Smooth muscle cell (in vitro differentiated cells): ENCODE results near the gene ABCB7. TPM values are rescaled to one million over a fixed set of nuclear protein-coding genes. Genes with fewer than 3 reads are reported as not detected.

Experiments used
- DNase-seq: peaks from one replicate; lab custom pipeline; 2025; ENCODE audit not compliant: unreplicated experiment; lab: John Stamatoyannopoulos, UW
- H2AFZ ChIP-seq: fragments of 200-600 bp; sonication (generic); 2 replicates; pipeline ENCODE4 v1.6.0; 2016; ENCODE audit warnings: antibody characterized with exemption, low read depth, mild to moderate bottlenecking
- H3F3A ChIP-seq: fragments of 200-600 bp; sonication (generic); 2 replicates; pipeline ENCODE4 v1.6.0; 2017; ENCODE audit warnings: antibody characterized with exemption, low read depth
- H3K27ac ChIP-seq: fragments of 200-600 bp; sonication (generic); 2 replicates; pipeline ENCODE4 v1.5.1; 2016; ENCODE audit warnings: low read depth, mild to moderate bottlenecking
- H3K27me3 ChIP-seq: fragments of 200-600 bp; sonication (generic); 2 replicates; pipeline ENCODE4 v1.6.1; 2016; ENCODE audit warnings: low read depth, mild to moderate bottlenecking
- H3K36me3 ChIP-seq: fragments of 200-600 bp; sonication (generic); 2 replicates; pipeline ENCODE4 v1.5.1; 2016; ENCODE audit warnings: low read depth
- H3K4me1 ChIP-seq: fragments of 200-600 bp; sonication (generic); 2 replicates; pipeline ENCODE4 v1.5.1; 2016; ENCODE audit warnings: low read depth
- H3K4me2 ChIP-seq: fragments of 200-600 bp; sonication (generic); 2 replicates; pipeline ENCODE4 v1.6.0; 2016; ENCODE audit warnings: mild to moderate bottlenecking
- H3K4me3 ChIP-seq: fragments of 200-600 bp; sonication (generic); 2 replicates; pipeline ENCODE4 v1.5.1; 2016; ENCODE audit warnings: mild to moderate bottlenecking
- H3K79me2 ChIP-seq: fragments of 200-600 bp; sonication (generic); 2 replicates; pipeline ENCODE4 v1.6.0; 2016; ENCODE audit warnings: low read depth, mild to moderate bottlenecking
- H3K9ac ChIP-seq: fragments of 200-600 bp; sonication (generic); 2 replicates; pipeline ENCODE4 v1.6.0; 2016; ENCODE audit warnings: low read depth
- H3K9me3 ChIP-seq: fragments of 200-600 bp; sonication (generic); replicated peaks from 2 replicates; pipeline ENCODE4 v1.5.1; 2016; ENCODE audit warnings: low read depth
- H4K20me1 ChIP-seq: fragments of 200-600 bp; sonication (generic); 2 replicates; pipeline ENCODE4 v1.6.0; 2016; ENCODE audit warnings: low read depth
- CTCF ChIP-seq: fragments of 200-600 bp; sonication (generic); IDR thresholded peaks from 2 replicates; pipeline ENCODE4 v1.5.1; 2017; ENCODE audit warnings: borderline replicate concordance, mild to moderate bottlenecking, antibody characterized with exemption; ENCODE audit not compliant: insufficient read depth, poor library complexity, severe bottlenecking
- WGBS: methylation state at CpG from one replicate; pipeline ENCODE4 v1.1.7; 2016; ENCODE audit warnings: low lambda C conversion rate; 5-methylcytosine and 5-hydroxymethylcytosine counted together
- polyA plus RNA-seq: library from polyadenylated mRNA; unstranded; fragments of >200 nt; fragmentation: Nextera tagmentation; extraction: Ambion mirVana; gene quantifications from 2 replicates; pipeline ENCODE4 v1.2.1, GENCODE V29; 2016
- total RNA-seq: library from RNA; depleted of rRNA; stranded (reverse); fragments of >200 nt; gene quantifications from 2 replicates; pipeline ENCODE4 v1.2.3, GENCODE V29; 2014

ABCB7 gene
- total and polyA plus RNA-seq, 2 experiments from 2014 or later, result 9.7 to 30.7 TPM

GRCh38 chrX:75158054-75158453 is 2.0 kb upstream of the ABCB7 start:
- no peak for TF ChIP-seq CTCF
- Histone ChIP-seq H3K9ac (no peak overlapping the region), H3K9me3 (peaks cover 4% of the 10 kb centered on the region), H3K79me2 (no peaks in the 10 kb centered on the region), H4K20me1 (no peaks in the 10 kb centered on the region), H3K36me3 (no peaks in the 10 kb centered on the region), H3F3A (no peaks in the 10 kb centered on the region), H3K4me3 (no peak overlapping the region), H3K27me3 (no peaks in the 10 kb centered on the region), H3K4me2 (no peak overlapping the region), H2AFZ (no peak overlapping the region), H3K4me1 (no peaks in the 10 kb centered on the region), H3K27ac (no peak overlapping the region)
- WGBS, result 69% methylated on average over 3 of the region's 3 CpGs
- DNase-seq, result no peak

- Histone ChIP-seq H3K36me3 (no peaks in the 10 kb centered on the region), H3K4me2 (peak overlapping the region; percentile 84), H3K4me1 (no peaks in the 10 kb centered on the region), H3K9me3 (peaks cover 4% of the 10 kb centered on the region), H3K4me3 (peak overlapping the region; percentile 72), H3K27me3 (no peaks in the 10 kb centered on the region), H3K9ac (peak overlapping the region; percentile 89), H3K79me2 (no peaks in the 10 kb centered on the region), H3K27ac (peak overlapping the region; percentile 81), H2AFZ (peak overlapping the region; percentile 96), H3F3A (no peaks in the 10 kb centered on the region), H4K20me1 (no peaks in the 10 kb centered on the region)
- no peak for DNase-seq
- WGBS, result 59% methylated on average over 7 of the region's 7 CpGs
- no peak for TF ChIP-seq CTCF
Observed at GRCh38 chrX:75156531-75156945, 455 bp upstream of the ABCB7 start.

GRCh38 chrX:75155447-75155826 is 646 bp downstream of the ABCB7 start:
- WGBS, result 59% methylated on average over 6 of the region's 6 CpGs
- peak overlapping the region; percentile 89 for H3K9ac ChIP-seq

More at GRCh38 chrX:75155447-75155826, 646 bp downstream of the ABCB7 start:
- H3K4me1 ChIP-seq, result no peaks in the 10 kb centered on the region
- no peaks in the 10 kb centered on the region for H3K27me3 ChIP-seq
- no peaks in the 10 kb centered on the region for H4K20me1 ChIP-seq
- H3K36me3 ChIP-seq, result no peaks in the 10 kb centered on the region
- no peak for DNase-seq
- peaks cover 4% of the 10 kb centered on the region for H3K9me3 ChIP-seq
- H2AFZ ChIP-seq, result peak overlapping the region; percentile 96
- H3K4me3 ChIP-seq, result peak overlapping the region; percentile 72
- no peaks in the 10 kb centered on the region for H3F3A ChIP-seq
- peak overlapping the region; percentile 81 for H3K27ac ChIP-seq
- H3K79me2 ChIP-seq, result peaks cover 3% of the 10 kb centered on the region
- H3K4me2 ChIP-seq, result peak overlapping the region; percentile 84
- TF ChIP-seq CTCF, result no peak
